ENCODE data around the gene MYH14.
"Not testable (repeated sequence)": the region's sequence is repeated elsewhere in the genome, so short reads cannot be mapped to it uniquely, and the experiment has no call there.

The MYH14 gene

GRCh38 chr19:50226536-50226935 is 23.1 kb downstream of the MYH14 start:
- no peak for DNase-seq (ENCODE audit: low read depth)

- not testable (repeated sequence) for DNase-seq (ENCODE audit: low read depth)
These were observed 24.7 kb downstream of the MYH14 start for GRCh38 chr19:50228153-50228552.

GRCh38 chr19:50230379-50231351 is 27.2 kb downstream of the MYH14 start:
- DNase-seq (ENCODE audit: low read depth) = no peak

- DNase-seq (ENCODE audit: low read depth) = not testable (repeated sequence)
These were observed 28.0 kb downstream of the MYH14 start for GRCh38 chr19:50231417-50231816.

- DNase-seq (ENCODE audit: low read depth) = no peak
These were observed 28.4 kb downstream of the MYH14 start for GRCh38 chr19:50231821-50232220.

- DNase-seq (ENCODE audit: low read depth) = no peak
These were observed 29.2 kb downstream of the MYH14 start for GRCh38 chr19:50232600-50232999.

GRCh38 chr19:50233308-50233910 is 30.0 kb downstream of the MYH14 start:
- DNase-seq (ENCODE audit: low read depth) = no peak

- DNase-seq (ENCODE audit: low read depth) = not testable (repeated sequence)
These were observed 34.1 kb downstream of the MYH14 start for GRCh38 chr19:50237493-50237892.

- DNase-seq (ENCODE audit: low read depth) = no peak
These were observed 34.6 kb downstream of the MYH14 start for GRCh38 chr19:50238043-50238442.

- DNase-seq (ENCODE audit: low read depth) = no peak
These were observed 36.6 kb downstream of the MYH14 start for GRCh38 chr19:50239921-50240590.

GRCh38 chr19:50242581-50242980 is 39.2 kb downstream of the MYH14 start:
- no peak for DNase-seq (ENCODE audit: low read depth)

GRCh38 chr19:50244695-50245094 is 41.3 kb downstream of the MYH14 start:
- DNase-seq (ENCODE audit: low read depth) = no peak

GRCh38 chr19:50248413-50248812 is 45.0 kb downstream of the MYH14 start:
- no peak for DNase-seq (ENCODE audit: low read depth)

GRCh38 chr19:50248826-50249225 is 45.4 kb downstream of the MYH14 start:
- no peak for DNase-seq (ENCODE audit: low read depth)

- no peak for DNase-seq (ENCODE audit: low read depth)
These were observed 46.2 kb downstream of the MYH14 start for GRCh38 chr19:50249636-50250035.

GRCh38 chr19:50250450-50251136 is 47.2 kb downstream of the MYH14 start:
- DNase-seq (ENCODE audit: low read depth) = no peak

- no peak for DNase-seq (ENCODE audit: low read depth)
These were observed 48.9 kb downstream of the MYH14 start for GRCh38 chr19:50252111-50252886.

GRCh38 chr19:50252887-50253268 is 49.5 kb downstream of the MYH14 start:
- no peak for DNase-seq (ENCODE audit: low read depth)

- DNase-seq (ENCODE audit: low read depth) = no peak
These were observed 51.7 kb downstream of the MYH14 start for GRCh38 chr19:50255115-50255514.

- DNase-seq (ENCODE audit: low read depth) = no peak
These were observed 53.7 kb downstream of the MYH14 start for GRCh38 chr19:50257141-50257540.

GRCh38 chr19:50258918-50259372 is 55.5 kb downstream of the MYH14 start:
- no peak for DNase-seq (ENCODE audit: low read depth)
